HG03558 (cell line): Measurements from ENCODE around the gene POSTN.

Experiments used
- ATAC-seq: cut with Tn5 transposase; IDR thresholded peaks from one replicate; pipeline ENCODE4 v1.9.1; 2021; ENCODE audit warnings: moderate number of reproducible peaks; ENCODE audit not compliant: unreplicated experiment; ENCODE audit errors: extremely low read depth

Gene POSTN

GRCh38 chr13:37526710-37527473 lies 71.7 kb downstream of the POSTN start:
- no peak for ATAC-seq

GRCh38 chr13:37515226-37515625 lies 83.3 kb downstream of the POSTN start:
- ATAC-seq = no peak
